Adrenal gland (tissue), 12 donors: ENCODE data around the gene SLC35G2. TPM values are rescaled to one million over a fixed set of nuclear protein-coding genes. Genes with fewer than 3 reads are reported as not detected.

ENCODE experiments used
- DNase-seq, 7 donors: peaks; one replicate each; pipeline ENCODE4 v3.0.0-alpha.2; 2019 to 2020
- H3K27ac ChIP-seq, 5 donors: fragments of 200-600 bp; sonication (generic) in 4 of 5; 1 replicate in 3 of 5; 2 replicates in 2 of 5; pipeline versions ENCODE4 v1.5.1 to v1.8.0; 2016 to 2020; ENCODE audit warnings: mild to moderate bottlenecking in 1 of 5
- H3K27me3 ChIP-seq: fragments of 200-600 bp; 2 replicates; pipeline ENCODE4 v1.8.0; 2021
- H3K36me3 ChIP-seq, 2 donors: fragments of 200-600 bp; replicated peaks in 1 of 2; 1 replicate in 1 of 2; 2 replicates in 1 of 2; pipeline versions ENCODE4 v1.5.1 to v1.8.0; 2018 to 2022
- H3K4me1 ChIP-seq, 2 donors: fragments of 200-600 bp; replicated peaks in 1 of 2; 1 replicate in 1 of 2; 2 replicates in 1 of 2; pipeline versions ENCODE4 v1.5.1 to v1.8.0; 2018 to 2021
- H3K4me3 ChIP-seq, 4 donors: fragments of 200-600 bp; sonication (generic) in 3 of 4; one replicate each; pipeline ENCODE4 v1.5.1; 2016 to 2018
- H3K9me3 ChIP-seq, 3 donors: fragments of 200-600 bp; sonication (generic) in 1 of 3; replicated peaks in 1 of 3; 1 replicate in 2 of 3; 2 replicates in 1 of 3; pipeline versions ENCODE4 v1.5.1 to v1.8.0; 2016 to 2021
- POLR2A ChIP-seq, 2 donors: fragments of 450-650 bp; IDR thresholded peaks; one replicate each; pipeline ENCODE4 v1.6.1; 2017; ENCODE audit warnings: antibody characterized with exemption in 2 of 2, mild to moderate bottlenecking in 2 of 2, moderate library complexity in 1 of 2
- WGBS, 4 donors: extraction: QIAGEN DNeasy Blood & Tissue Kit in 2 of 4; methylation state at CpG; one replicate each; pipeline versions ENCODE4 v1.1.5 to v1.1.7; 2013 to 2017; 5-methylcytosine and 5-hydroxymethylcytosine counted together
- intact Hi-C, 2 donors: fragments of 100-400 bp; cut with DNase I; formaldehyde crosslinking; loops; one replicate each; pipeline versions ENCODE4 v1.14.1 to v1.15.0; 2022 to 2023
- polyA plus RNA-seq, 3 donors: library from polyadenylated mRNA; stranded (reverse); fragments of 200-250 nt in 2 of 3; fragments of 350-450 nt in 1 of 3; fragmentation: Illumina TruSeq in 1 of 3; extraction: RNeasy Lipid Tissue Mini Kit (QIAGEN cat#74804) in 1 of 3; gene quantifications; one replicate each; pipeline ENCODE4 v1.2.3, GENCODE V29; 2013 to 2014
- total RNA-seq, 9 donors: library from RNA; depleted of rRNA in 4 of 9; stranded (reverse); fragments of >200 nt in 4 of 9; fragments of 120-200 nt in 1 of 9; fragmentation: NEBNext Ultra II Directional in 1 of 9; extraction: Animal tissue kit (Norgen Biotek cat#: 25700) in 1 of 9; gene quantifications; one replicate each; pipeline versions ENCODE4 v1.1.0 to v1.2.4, GENCODE V29; 2013 to 2023
- TF ChIP-seq, protein P1 (sequence below), 6 experiments: fragments of 450-650 bp in 4 of 6; fragments of 200-600 bp in 2 of 6; sonication (generic) in 1 of 6; IDR thresholded peaks; 1 replicate in 5 of 6; 2 replicates in 1 of 6; pipeline versions ENCODE4 v1.5.1 to v1.8.0; 2016 to 2021; ENCODE audit warnings: antibody characterized with exemption in 6 of 6, mild to moderate bottlenecking in 2 of 6, moderate library complexity in 1 of 6
- donor health status: healthy with polysubstance abuse.
- donor health status: Bipolar disorder and iron deficiency.
- donor health status: DM: yes; HTN: yes; CAD: no.
- donor health status: DM: no; HTN: no; CAD: no.
- donor health status: DM: no; HTN: no; CAD: no.
- donor health status: DM: yes; HTN: yes; CAD: no.

SLC35G2 gene
- total and polyA plus RNA-seq, 12 donors = 6.4 to 38.0 (median 17.0) TPM

DNA sequence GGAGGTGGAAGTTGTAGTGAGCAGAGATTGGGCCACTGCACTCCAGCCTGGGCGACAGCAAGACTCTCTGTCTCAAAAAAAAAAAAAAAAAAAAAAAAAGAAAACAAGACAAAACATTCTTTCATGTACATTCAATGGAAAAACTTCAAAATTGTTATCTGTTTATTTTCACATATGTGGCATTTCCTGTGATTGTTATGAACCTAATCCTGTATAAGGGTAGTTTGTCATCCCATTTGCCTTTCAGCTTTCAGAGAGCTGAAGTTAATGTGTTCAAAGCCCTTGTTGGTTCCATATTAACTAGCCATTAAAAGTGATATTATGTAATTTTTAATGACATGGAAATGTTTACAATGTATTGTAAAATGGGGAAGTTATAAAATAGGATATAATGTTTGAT is 25.8 kb downstream of the SLC35G2 start:
- no peak for DNase-seq
- Histone ChIP-seq H3K9me3 (no peaks in the 10 kb centered on the region), H3K4me1 (peaks cover 5 to 9% of the 10 kb centered on the region in 2 donors), H3K27me3 (no peaks in the 10 kb centered on the region), H3K27ac (no peak overlapping the region), H3K4me3 (no peak overlapping the region), H3K36me3 (no peaks in the 10 kb centered on the region)
- TF ChIP-seq, protein P1, sequence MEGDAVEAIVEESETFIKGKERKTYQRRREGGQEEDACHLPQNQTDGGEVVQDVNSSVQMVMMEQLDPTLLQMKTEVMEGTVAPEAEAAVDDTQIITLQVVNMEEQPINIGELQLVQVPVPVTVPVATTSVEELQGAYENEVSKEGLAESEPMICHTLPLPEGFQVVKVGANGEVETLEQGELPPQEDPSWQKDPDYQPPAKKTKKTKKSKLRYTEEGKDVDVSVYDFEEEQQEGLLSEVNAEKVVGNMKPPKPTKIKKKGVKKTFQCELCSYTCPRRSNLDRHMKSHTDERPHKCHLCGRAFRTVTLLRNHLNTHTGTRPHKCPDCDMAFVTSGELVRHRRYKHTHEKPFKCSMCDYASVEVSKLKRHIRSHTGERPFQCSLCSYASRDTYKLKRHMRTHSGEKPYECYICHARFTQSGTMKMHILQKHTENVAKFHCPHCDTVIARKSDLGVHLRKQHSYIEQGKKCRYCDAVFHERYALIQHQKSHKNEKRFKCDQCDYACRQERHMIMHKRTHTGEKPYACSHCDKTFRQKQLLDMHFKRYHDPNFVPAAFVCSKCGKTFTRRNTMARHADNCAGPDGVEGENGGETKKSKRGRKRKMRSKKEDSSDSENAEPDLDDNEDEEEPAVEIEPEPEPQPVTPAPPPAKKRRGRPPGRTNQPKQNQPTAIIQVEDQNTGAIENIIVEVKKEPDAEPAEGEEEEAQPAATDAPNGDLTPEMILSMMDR (IDR thresholded peaks at IDR 0.05) = no peak
- TF ChIP-seq POLR2A (IDR thresholded peaks at IDR 0.05) = no peak
- intact Hi-C loops = no loop called here
- 77 to 94% (median 91%) methylated on average over 1 of the region's 1 CpG for WGBS, 4 donors

DNA sequence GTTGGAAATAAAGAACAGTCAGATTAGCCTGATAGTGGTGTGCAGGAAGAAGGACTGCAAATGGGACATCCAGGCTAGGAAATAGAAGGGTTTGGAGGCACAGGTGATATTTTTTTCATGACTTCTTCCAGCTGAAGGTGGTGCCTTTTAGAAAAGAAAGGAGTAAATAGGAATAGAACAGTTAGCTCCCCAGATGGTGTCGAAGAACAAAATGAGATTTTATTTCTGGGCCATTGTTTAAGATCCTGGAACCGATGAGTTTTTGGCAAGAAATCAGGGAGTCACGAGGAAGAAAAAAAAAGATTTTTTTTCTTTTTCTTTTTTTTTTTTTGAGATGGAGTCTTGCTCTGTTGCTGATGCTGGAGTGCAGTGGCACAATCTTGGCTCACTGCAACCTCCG is 33.3 kb downstream of the SLC35G2 start:
- intact Hi-C loops = no loop called here
- Histone ChIP-seq H3K36me3 (no peaks in the 10 kb centered on the region), H3K9me3 (no peaks in the 10 kb centered on the region), H3K4me1 (no peaks in the 10 kb centered on the region), H3K27ac (no peak overlapping the region), H3K27me3 (no peaks in the 10 kb centered on the region), H3K4me3 (no peak overlapping the region)
- no peak for DNase-seq
- no peak for TF ChIP-seq POLR2A (IDR thresholded peaks at IDR 0.05)
- TF ChIP-seq, protein P1 (IDR thresholded peaks at IDR 0.05) = no peak
- WGBS, 4 donors = 75 to 85% (median 79%) methylated on average over 4 of the region's 4 CpGs

GRCh38 chr3:136856665-136857064 is 37.7 kb downstream of the SLC35G2 start:
- Histone ChIP-seq H3K4me3 (no peak overlapping the region), H3K36me3 (no peaks in the 10 kb centered on the region), H3K9me3 (no peaks in the 10 kb centered on the region), H3K27me3 (no peaks in the 10 kb centered on the region), H3K27ac (no peak overlapping the region), H3K4me1 (peaks cover 5 to 23% of the 10 kb centered on the region in 2 donors)
- TF ChIP-seq, protein P1 (IDR thresholded peaks at IDR 0.05) = no peak
- TF ChIP-seq POLR2A (IDR thresholded peaks at IDR 0.05) = no peak
- intact Hi-C loops = loop anchor here in 1 of 2 donors (5.0 kb wide), 1 partner anchor 156 kb away; no protein-coding TSS in a partner anchor
- DNase-seq = no peak

DNA sequence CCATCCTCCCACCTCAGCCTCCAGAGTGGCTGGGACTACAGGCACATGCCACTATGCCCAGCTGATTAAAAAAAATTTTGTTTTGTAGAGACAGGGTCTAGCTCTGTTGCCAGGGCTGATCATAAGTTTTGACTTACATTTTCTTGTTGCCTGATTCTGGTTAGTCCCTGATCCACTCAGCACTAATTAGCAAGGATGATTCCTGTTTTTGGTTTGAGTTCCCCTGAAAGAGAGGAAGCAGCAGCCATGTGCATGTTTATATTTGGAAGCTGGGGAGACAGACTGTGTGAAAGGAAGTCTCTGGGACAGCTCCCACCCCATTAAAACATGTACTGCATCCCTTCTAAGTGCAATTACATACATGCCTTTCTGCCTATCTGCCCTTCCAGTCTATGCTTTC is 39.5 kb downstream of the SLC35G2 start:
- H3K36me3 ChIP-seq = no peaks in the 10 kb centered on the region
- H3K27me3 ChIP-seq = no peaks in the 10 kb centered on the region
- no peak for DNase-seq
- no peak for TF ChIP-seq POLR2A (IDR thresholded peaks at IDR 0.05)
- TF ChIP-seq, protein P1 (IDR thresholded peaks at IDR 0.05) = no peak
- intact Hi-C loops = loop anchor here in 1 of 2 donors (5.0 kb wide), 1 partner anchor 154 kb away; no protein-coding TSS in a partner anchor
- H3K9me3 ChIP-seq = no peaks in the 10 kb centered on the region
- H3K4me3 ChIP-seq = no peak overlapping the region
- peaks cover 9 to 28% of the 10 kb centered on the region in 2 donors for H3K4me1 ChIP-seq
- no peak overlapping the region for H3K27ac ChIP-seq
